GM12872 (cell line): ENCODE measurements around the gene CTNNA3.

Experiments
- CTCF ChIP-seq: IDR thresholded peaks from 3 replicates; pipeline ENCODE4 v1.5.1; 2011; ENCODE audit warnings: low read depth, mild to moderate bottlenecking, low read length, moderate library complexity; ENCODE audit not compliant: insufficient read depth

CTNNA3 gene

GRCh38 chr10:67086327-67087134 lies 609.5 kb downstream of the CTNNA3 start:
- no peak for TF ChIP-seq CTCF

- no peak for TF ChIP-seq CTCF
These were observed 616.9 kb downstream of the CTNNA3 start for GRCh38 chr10:67079126-67079525.

- no peak for TF ChIP-seq CTCF
These were observed 618.6 kb downstream of the CTNNA3 start for GRCh38 chr10:67077376-67077775.

- no peak for TF ChIP-seq CTCF
These were observed 619.9 kb downstream of the CTNNA3 start for GRCh38 chr10:67076144-67076543.

- TF ChIP-seq CTCF: no peak
These were observed 620.5 kb downstream of the CTNNA3 start for GRCh38 chr10:67075491-67075971.

GRCh38 chr10:67072654-67073053 lies 623.3 kb downstream of the CTNNA3 start:
- no peak for TF ChIP-seq CTCF

GRCh38 chr10:67050415-67050814 lies 645.6 kb downstream of the CTNNA3 start:
- no peak for TF ChIP-seq CTCF

GRCh38 chr10:67049988-67050387 lies 646.0 kb downstream of the CTNNA3 start:
- TF ChIP-seq CTCF: no peak
